Large intestine (tissue), 3 donors: ENCODE data around the gene AR. TPM values are rescaled to one million over a fixed set of nuclear protein-coding genes. Genes with fewer than 3 reads are reported as not detected.

Source experiments
- DNase-seq, 2 donors: peaks; one replicate each; pipeline versions ENCODE4 v3.0.0 to v3.0.0-alpha.2; 2013
- H3K27ac ChIP-seq: one replicate; pipeline ENCODE4 v1.5.1; 2013; ENCODE audit warnings: low read length
- H3K27me3 ChIP-seq: 2 replicates; pipeline ENCODE4 v1.6.1; 2013; ENCODE audit warnings: low read length; ENCODE audit not compliant: control insufficient read depth, insufficient read depth
- H3K36me3 ChIP-seq: 2 replicates; pipeline ENCODE4 v1.6.1; 2013; ENCODE audit warnings: low read length; ENCODE audit not compliant: control insufficient read depth, insufficient read depth
- H3K4me1 ChIP-seq: one replicate; pipeline ENCODE4 v1.6.1; 2013; ENCODE audit warnings: low read length; ENCODE audit not compliant: control insufficient read depth, insufficient read depth
- H3K4me3 ChIP-seq: one replicate; pipeline ENCODE4 v1.5.1; 2013; ENCODE audit warnings: low read length
- H3K9me3 ChIP-seq: one replicate; pipeline ENCODE4 v1.6.1; 2013; ENCODE audit warnings: mild to moderate bottlenecking, low read depth, low read length, moderate library complexity; ENCODE audit not compliant: control insufficient read depth
- WGBS: methylation state at CpG from one replicate; pipeline ENCODE4 v1.1.5; 2013; ENCODE audit warnings: low lambda C conversion rate; ENCODE audit not compliant: insufficient coverage; 5-methylcytosine and 5-hydroxymethylcytosine counted together
- polyA plus RNA-seq: library from polyadenylated mRNA; unstranded; fragments of 120-200 nt; gene quantifications from one replicate; pipeline ENCODE4 v1.2.1, GENCODE V29; 2013

AR gene
- polyA plus RNA-seq, 1 donor: 0.45 TPM

- H3K9me3 ChIP-seq: no peaks in the 10 kb centered on the region
- H3K4me3 ChIP-seq: no peak overlapping the region
- no peaks in the 10 kb centered on the region for H3K4me1 ChIP-seq
- H3K27ac ChIP-seq: no peak overlapping the region
- H3K36me3 ChIP-seq: no peaks in the 10 kb centered on the region
- no CpG with 5 or more reads among the region's 3 CpGs for WGBS
- no peak for DNase-seq
- H3K27me3 ChIP-seq: no peaks in the 10 kb centered on the region
Observed at GRCh38 chrX:67604979-67605703, 61.3 kb downstream of the AR start.

GRCh38 chrX:67607466-67607865, 63.6 kb downstream of the AR start:
- DNase-seq: no peak
- no CpG with 5 or more reads among the region's 1 CpG for WGBS

GRCh38 chrX:67610282-67610681, 66.5 kb downstream of the AR start:
- H3K36me3 ChIP-seq: no peaks in the 10 kb centered on the region
- H3K9me3 ChIP-seq: no peaks in the 10 kb centered on the region
- WGBS: no CpG with 5 or more reads among the region's 1 CpG
- H3K4me3 ChIP-seq: no peak overlapping the region
- H3K4me1 ChIP-seq: no peaks in the 10 kb centered on the region
- no peak for DNase-seq
- H3K27ac ChIP-seq: no peak overlapping the region
- H3K27me3 ChIP-seq: no peaks in the 10 kb centered on the region

More at GRCh38 chrX:67607466-67607865, 63.6 kb downstream of the AR start:
- Histone ChIP-seq H3K9me3 (no peaks in the 10 kb centered on the region), H3K36me3 (no peaks in the 10 kb centered on the region), H3K4me3 (no peak overlapping the region), H3K27me3 (no peaks in the 10 kb centered on the region), H3K27ac (no peak overlapping the region), H3K4me1 (no peaks in the 10 kb centered on the region)

- no peak for DNase-seq
- Histone ChIP-seq H3K27me3 (no peaks in the 10 kb centered on the region), H3K4me1 (no peaks in the 10 kb centered on the region), H3K9me3 (no peaks in the 10 kb centered on the region), H3K4me3 (no peak overlapping the region), H3K27ac (no peak overlapping the region), H3K36me3 (no peaks in the 10 kb centered on the region)
- WGBS: 20% methylated on average over 1 of the region's 3 CpGs
Observed at GRCh38 chrX:67612231-67612630, 68.4 kb downstream of the AR start.

- Histone ChIP-seq H3K4me3 (no peak overlapping the region), H3K27me3 (no peaks in the 10 kb centered on the region), H3K36me3 (no peaks in the 10 kb centered on the region), H3K9me3 (no peaks in the 10 kb centered on the region), H3K27ac (no peak overlapping the region), H3K4me1 (no peaks in the 10 kb centered on the region)
- DNase-seq: no peak
Observed at GRCh38 chrX:67613366-67613765, 69.5 kb downstream of the AR start.

GRCh38 chrX:67613996-67614395, 70.2 kb downstream of the AR start:
- Histone ChIP-seq H3K36me3 (no peaks in the 10 kb centered on the region), H3K27me3 (no peaks in the 10 kb centered on the region), H3K27ac (no peak overlapping the region), H3K9me3 (no peaks in the 10 kb centered on the region), H3K4me3 (no peak overlapping the region), H3K4me1 (no peaks in the 10 kb centered on the region)
- 80% methylated on average over 1 of the region's 2 CpGs for WGBS
- no peak for DNase-seq

- no peaks in the 10 kb centered on the region for H3K9me3 ChIP-seq
- H3K4me1 ChIP-seq: no peaks in the 10 kb centered on the region
- H3K27ac ChIP-seq: no peak overlapping the region
- DNase-seq: no peak
- no peaks in the 10 kb centered on the region for H3K36me3 ChIP-seq
- no peak overlapping the region for H3K4me3 ChIP-seq
- no peaks in the 10 kb centered on the region for H3K27me3 ChIP-seq
- WGBS: no CpG with 5 or more reads among the region's 1 CpG
Observed at GRCh38 chrX:67614423-67614822, 70.6 kb downstream of the AR start.

GRCh38 chrX:67619253-67619652, 75.4 kb downstream of the AR start:
- no peaks in the 10 kb centered on the region for H3K36me3 ChIP-seq
- WGBS: no CpG with 5 or more reads among the region's 1 CpG

GRCh38 chrX:67622053-67622585, 78.3 kb downstream of the AR start:
- Histone ChIP-seq H3K27me3 (no peaks in the 10 kb centered on the region), H3K9me3 (no peaks in the 10 kb centered on the region), H3K27ac (no peak overlapping the region), H3K4me1 (no peaks in the 10 kb centered on the region), H3K36me3 (no peaks in the 10 kb centered on the region), H3K4me3 (no peak overlapping the region)
- no CpG with 5 or more reads among the region's 2 CpGs for WGBS
- no peak for DNase-seq

More at GRCh38 chrX:67619253-67619652, 75.4 kb downstream of the AR start:
- no peaks in the 10 kb centered on the region for H3K4me1 ChIP-seq
- H3K4me3 ChIP-seq: no peak overlapping the region
- H3K27me3 ChIP-seq: no peaks in the 10 kb centered on the region
- H3K9me3 ChIP-seq: no peaks in the 10 kb centered on the region
- no peak overlapping the region for H3K27ac ChIP-seq
- no peak for DNase-seq

GRCh38 chrX:67624325-67624724, 80.5 kb downstream of the AR start:
- Histone ChIP-seq H3K9me3 (no peaks in the 10 kb centered on the region), H3K36me3 (no peaks in the 10 kb centered on the region), H3K4me3 (no peak overlapping the region), H3K27ac (no peak overlapping the region), H3K27me3 (no peaks in the 10 kb centered on the region), H3K4me1 (no peaks in the 10 kb centered on the region)
- no peak for DNase-seq

GRCh38 chrX:67635424-67635823, 91.6 kb downstream of the AR start:
- WGBS: no CpG with 5 or more reads among the region's 2 CpGs
- DNase-seq: no peak
- Histone ChIP-seq H3K27ac (no peak overlapping the region), H3K36me3 (no peaks in the 10 kb centered on the region), H3K27me3 (no peaks in the 10 kb centered on the region), H3K9me3 (no peaks in the 10 kb centered on the region), H3K4me1 (no peaks in the 10 kb centered on the region), H3K4me3 (no peak overlapping the region)
